ENCODE data around the gene SLC51B. TPM values are rescaled to one million over a fixed set of nuclear protein-coding genes. Genes with fewer than 3 reads are reported as not detected.
"Not testable (repeated sequence)": the region's sequence is repeated elsewhere in the genome, so short reads cannot be mapped to it uniquely, and the experiment has no call there.

Gene SLC51B
- total RNA-seq, 1 experiment from 2014 or later, result not detected

GRCh38 chr15:65066001-65066634 lies 20.9 kb downstream of the SLC51B start:
- DNase-seq (ENCODE audit: low read depth), result peak; percentile 54

GRCh38 chr15:65066635-65067316 lies 21.6 kb downstream of the SLC51B start:
- DNase-seq (ENCODE audit: low read depth), result no peak

GRCh38 chr15:65067317-65067644 lies 22.1 kb downstream of the SLC51B start:
- DNase-seq (ENCODE audit: low read depth), result no peak

GRCh38 chr15:65067645-65068402 lies 22.6 kb downstream of the SLC51B start, which contains the start of gene RASL12:
RASL12 (minus strand) TSS chr15:65067991; CDS start chr15:65067835, 156 bp downstream.
- no peak for DNase-seq (ENCODE audit: low read depth)

- no peak for DNase-seq (ENCODE audit: low read depth)
These were observed 23.2 kb downstream of the SLC51B start for GRCh38 chr15:65068403-65068788.

GRCh38 chr15:65069179-65069578 lies 24.0 kb downstream of the SLC51B start:
- peak; percentile 75 for DNase-seq (ENCODE audit: low read depth)

GRCh38 chr15:65069779-65070546 lies 24.8 kb downstream of the SLC51B start:
- DNase-seq (ENCODE audit: low read depth), result no peak

GRCh38 chr15:65071381-65071811 lies 26.2 kb downstream of the SLC51B start:
- DNase-seq (ENCODE audit: low read depth), result no peak

GRCh38 chr15:65072027-65072426 lies 26.8 kb downstream of the SLC51B start:
- no peak for DNase-seq (ENCODE audit: low read depth)

- no peak for DNase-seq (ENCODE audit: low read depth)
These were observed 27.4 kb downstream of the SLC51B start for GRCh38 chr15:65072617-65073016.

- not testable (repeated sequence) for DNase-seq (ENCODE audit: low read depth)
These were observed 29.8 kb downstream of the SLC51B start for GRCh38 chr15:65074946-65075345.

GRCh38 chr15:65075607-65076395 lies 30.6 kb downstream of the SLC51B start:
- not testable (repeated sequence) for DNase-seq (ENCODE audit: low read depth)

- no peak for DNase-seq (ENCODE audit: low read depth)
These were observed 31.5 kb downstream of the SLC51B start, which contains the start of gene KBTBD13 for GRCh38 chr15:65076486-65077290. KBTBD13 (plus strand) TSS chr15:65076746; CDS start chr15:65076816, 70 bp downstream.

- no peak for DNase-seq (ENCODE audit: low read depth)
These were observed 32.2 kb downstream of the SLC51B start for GRCh38 chr15:65077291-65077980.

- DNase-seq (ENCODE audit: low read depth), result no peak
These were observed 32.8 kb downstream of the SLC51B start for GRCh38 chr15:65077981-65078352.

GRCh38 chr15:65079580-65079979 lies 34.4 kb downstream of the SLC51B start:
- DNase-seq (ENCODE audit: low read depth), result no peak

- no peak for DNase-seq (ENCODE audit: low read depth)
These were observed 36.1 kb downstream of the SLC51B start for GRCh38 chr15:65081270-65081669.

GRCh38 chr15:65081758-65082157 lies 36.6 kb downstream of the SLC51B start:
- no peak for DNase-seq (ENCODE audit: low read depth)

GRCh38 chr15:65082303-65082953 lies 37.2 kb downstream of the SLC51B start:
- no peak for DNase-seq (ENCODE audit: low read depth)

All from M059J (cell line).